ENCODE data around the gene UBE2G1. TPM values are rescaled to one million over a fixed set of nuclear protein-coding genes. Genes with fewer than 3 reads are reported as not detected.

UBE2G1 gene
- total and polyA plus RNA-seq, 9 of the 15 experiments (the other 6 are each of a cell fraction or from before 2014, with no cell fraction given): 10.1 to 65.9 (median 29.7) TPM

DNA sequence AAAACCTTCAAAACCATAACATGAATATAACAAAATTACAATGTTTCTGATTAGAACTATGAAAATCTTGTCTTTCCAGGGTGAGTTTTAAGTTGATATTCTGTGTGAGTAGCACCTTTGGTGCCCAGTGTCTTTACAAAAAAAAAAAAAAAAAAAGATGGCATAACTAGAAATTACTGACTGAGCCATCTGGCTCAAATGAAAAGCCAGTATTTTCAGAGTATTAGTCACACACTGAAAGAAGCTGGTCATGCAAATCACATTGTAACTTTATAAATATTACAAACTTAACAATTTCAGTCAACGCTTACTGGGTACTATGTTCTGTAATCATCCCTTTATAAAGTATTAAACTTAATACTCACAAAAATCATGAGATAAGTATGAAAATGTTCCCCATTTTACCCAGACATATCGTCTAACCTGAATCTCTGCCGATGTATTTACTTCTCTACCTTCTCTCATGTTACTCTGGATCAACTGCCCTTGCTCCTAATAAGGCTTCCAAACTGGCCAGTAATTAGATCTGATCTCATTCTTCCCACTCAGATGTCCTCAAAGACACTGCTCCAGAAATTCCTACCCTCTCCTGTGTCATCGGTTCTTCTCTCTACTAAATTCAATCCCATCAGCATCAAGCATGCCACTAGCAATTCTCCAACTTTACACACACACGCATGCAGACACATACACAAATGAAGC is 25.4 kb downstream of the UBE2G1 start:
- Histone ChIP-seq H3K9ac (ENCODE audit: insufficient read depth in 1 of 2, low read depth in 2 of 2, low read length in 2 of 2) (no peak overlapping the region), H3K27ac (ENCODE audit: extremely low read depth, low read depth, low read length) (no peak overlapping the region)
- 67% methylated on average over 5 of the region's 5 CpGs for WGBS (ENCODE audit: insufficient coverage, low coverage, missing lambda C conversion rate)

More for the DNA sequence above, 25.4 kb downstream of the UBE2G1 start:
- TF ChIP-seq ZNF77 (CRISPR knock-in tag; IDR thresholded peaks at IDR 0.05): no peak
- TF ChIP-seq, protein P1, sequence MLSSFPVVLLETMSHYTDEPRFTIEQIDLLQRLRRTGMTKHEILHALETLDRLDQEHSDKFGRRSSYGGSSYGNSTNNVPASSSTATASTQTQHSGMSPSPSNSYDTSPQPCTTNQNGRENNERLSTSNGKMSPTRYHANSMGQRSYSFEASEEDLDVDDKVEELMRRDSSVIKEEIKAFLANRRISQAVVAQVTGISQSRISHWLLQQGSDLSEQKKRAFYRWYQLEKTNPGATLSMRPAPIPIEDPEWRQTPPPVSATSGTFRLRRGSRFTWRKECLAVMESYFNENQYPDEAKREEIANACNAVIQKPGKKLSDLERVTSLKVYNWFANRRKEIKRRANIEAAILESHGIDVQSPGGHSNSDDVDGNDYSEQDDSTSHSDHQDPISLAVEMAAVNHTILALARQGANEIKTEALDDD (IDR thresholded peaks at IDR 0.05): no peak
- TF ChIP-seq MCM2 (IDR thresholded peaks at IDR 0.05; ENCODE audit: low read depth): no peak
- TF ChIP-seq SNRNP70 (optimal IDR thresholded peaks at IDR 0.05; ENCODE audit: low read depth, low read length): no peak
- TF ChIP-seq IRF2 (CRISPR knock-in tag; IDR thresholded peaks at IDR 0.05): no peak
- no peak for TF ChIP-seq CC2D1A (IDR thresholded peaks at IDR 0.05)
- TF ChIP-seq LARP7 (IDR thresholded peaks at IDR 0.05): no peak
- no peak for TF ChIP-seq SAFB2 (IDR thresholded peaks at IDR 0.05; ENCODE audit: borderline replicate concordance, low read depth, low read length, severe bottlenecking)
- TF ChIP-seq LCOR (CRISPR knock-in tag; IDR thresholded peaks at IDR 0.05): no peak
- TF ChIP-seq, protein P2, sequence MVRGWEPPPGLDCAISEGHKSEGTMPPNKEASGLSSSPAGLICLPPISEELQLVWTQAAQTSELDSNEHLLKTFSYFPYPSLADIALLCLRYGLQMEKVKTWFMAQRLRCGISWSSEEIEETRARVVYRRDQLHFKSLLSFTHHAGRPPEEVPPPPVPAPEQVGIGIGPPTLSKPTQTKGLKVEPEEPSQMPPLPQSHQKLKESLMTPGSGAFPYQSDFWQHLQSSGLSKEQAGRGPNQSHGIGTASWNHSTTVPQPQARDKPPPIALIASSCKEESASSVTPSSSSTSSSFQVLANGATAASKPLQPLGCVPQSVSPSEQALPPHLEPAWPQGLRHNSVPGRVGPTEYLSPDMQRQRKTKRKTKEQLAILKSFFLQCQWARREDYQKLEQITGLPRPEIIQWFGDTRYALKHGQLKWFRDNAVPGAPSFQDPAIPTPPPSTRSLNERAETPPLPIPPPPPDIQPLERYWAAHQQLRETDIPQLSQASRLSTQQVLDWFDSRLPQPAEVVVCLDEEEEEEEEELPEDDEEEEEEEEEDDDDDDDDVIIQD (CRISPR knock-in tag; IDR thresholded peaks at IDR 0.05): no peak
- no peak for TF ChIP-seq MEIS2 (IDR thresholded peaks at IDR 0.05; ENCODE audit: partially characterized antibody)
- TF ChIP-seq MTA2 (IDR thresholded peaks at IDR 0.05; ENCODE audit: low read depth): no peak
- TF ChIP-seq, protein P3, sequence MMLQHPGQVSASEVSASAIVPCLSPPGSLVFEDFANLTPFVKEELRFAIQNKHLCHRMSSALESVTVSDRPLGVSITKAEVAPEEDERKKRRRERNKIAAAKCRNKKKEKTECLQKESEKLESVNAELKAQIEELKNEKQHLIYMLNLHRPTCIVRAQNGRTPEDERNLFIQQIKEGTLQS (IDR thresholded peaks at IDR 0.05): no peak
- TF ChIP-seq, protein P3 (CRISPR knock-in tag; conservative IDR thresholded peaks at IDR 0.05): no peak
- no peak for TF ChIP-seq FOXA3 (CRISPR knock-in tag; conservative IDR thresholded peaks at IDR 0.05 in 1 of 2, IDR thresholded peaks at IDR 0.05 in 1 of 2)
- TF ChIP-seq WHSC1 (IDR thresholded peaks at IDR 0.05; ENCODE audit: low read length): no peak
- TF ChIP-seq NFE2L1 (tag; IDR thresholded peaks at IDR 0.05; ENCODE audit: borderline replicate concordance, low read depth): no peak
- TF ChIP-seq FOXA1 (IDR thresholded peaks at IDR 0.05; ENCODE audit: borderline replicate concordance): no peak
- TF ChIP-seq GTF2E2 (tag; IDR thresholded peaks at IDR 0.05): no peak
- TF ChIP-seq ZNF140 (CRISPR knock-in tag; IDR thresholded peaks at IDR 0.05): no peak
- Histone ChIP-seq H3K9me1 (ENCODE audit: control insufficient read depth, insufficient read depth, low read length) (peaks cover 6% of the 10 kb centered on the region), H3K4me2 (ENCODE audit: insufficient read depth, low read length) (peak overlapping the region; percentile 24; the same call in 1 of the 2 replicates), H3K9me3 (replicated peaks; ENCODE audit: control insufficient read depth, insufficient read depth, low read depth, low read length) (no peaks in the 10 kb centered on the region), H3K27me3 (ENCODE audit: control insufficient read depth in 2 of 2, insufficient read depth in 2 of 2, low read length in 2 of 2) (no peaks in the 10 kb centered on the region), H3K4me1 (replicated peaks in 1 of 2; ENCODE audit: control insufficient read depth in 2 of 2, insufficient read depth in 2 of 2, low read length in 2 of 2) (peaks cover 17 to 19% of the 10 kb centered on the region in 2 experiments; a peak in 4 of 5 replicates), H3K79me2 (ENCODE audit: control insufficient read depth, insufficient read depth, low read length) (peaks cover 96% of the 10 kb centered on the region), H4K20me1 (replicated peaks; ENCODE audit: control insufficient read depth, insufficient read depth, low read length) (peaks cover 22% of the 10 kb centered on the region), H3K4me3 (no peak overlapping the region), H3K36me3 (ENCODE audit: control insufficient read depth, insufficient read depth, low read length) (no peaks in the 10 kb centered on the region), H2AFZ (ENCODE audit: low read depth, low read length) (no peak overlapping the region)
- FAIRE-seq: no peak
- no peak for DNase-seq (ENCODE audit: extremely low read depth in 1 of 4, low spot score in 3 of 4)
- POLR2A ChIA-PET: no interaction called here
- intact Hi-C loops (cut with micrococcal nuclease) (no loop called here), in situ Hi-C loops (cut with MboI) (no loop called here)
- no TSS peak for BruUV-seq (replicated peaks)
- ATAC-seq: no peak
- CTCF ChIA-PET (ENCODE audit: low intra/inter-chr PET ratio): no interaction called here

Measured in K562 (cell line).